Measurements from ENCODE around the gene RHOF. TPM values are rescaled to one million over a fixed set of nuclear protein-coding genes. Genes with fewer than 3 reads are reported as not detected.

The RHOF gene
- total and polyA plus RNA-seq, 2 of the 13 experiments (the other 11 are each of a cell fraction or from before 2014, with no cell fraction given), result 14.6 to 32.2 TPM

DNA sequence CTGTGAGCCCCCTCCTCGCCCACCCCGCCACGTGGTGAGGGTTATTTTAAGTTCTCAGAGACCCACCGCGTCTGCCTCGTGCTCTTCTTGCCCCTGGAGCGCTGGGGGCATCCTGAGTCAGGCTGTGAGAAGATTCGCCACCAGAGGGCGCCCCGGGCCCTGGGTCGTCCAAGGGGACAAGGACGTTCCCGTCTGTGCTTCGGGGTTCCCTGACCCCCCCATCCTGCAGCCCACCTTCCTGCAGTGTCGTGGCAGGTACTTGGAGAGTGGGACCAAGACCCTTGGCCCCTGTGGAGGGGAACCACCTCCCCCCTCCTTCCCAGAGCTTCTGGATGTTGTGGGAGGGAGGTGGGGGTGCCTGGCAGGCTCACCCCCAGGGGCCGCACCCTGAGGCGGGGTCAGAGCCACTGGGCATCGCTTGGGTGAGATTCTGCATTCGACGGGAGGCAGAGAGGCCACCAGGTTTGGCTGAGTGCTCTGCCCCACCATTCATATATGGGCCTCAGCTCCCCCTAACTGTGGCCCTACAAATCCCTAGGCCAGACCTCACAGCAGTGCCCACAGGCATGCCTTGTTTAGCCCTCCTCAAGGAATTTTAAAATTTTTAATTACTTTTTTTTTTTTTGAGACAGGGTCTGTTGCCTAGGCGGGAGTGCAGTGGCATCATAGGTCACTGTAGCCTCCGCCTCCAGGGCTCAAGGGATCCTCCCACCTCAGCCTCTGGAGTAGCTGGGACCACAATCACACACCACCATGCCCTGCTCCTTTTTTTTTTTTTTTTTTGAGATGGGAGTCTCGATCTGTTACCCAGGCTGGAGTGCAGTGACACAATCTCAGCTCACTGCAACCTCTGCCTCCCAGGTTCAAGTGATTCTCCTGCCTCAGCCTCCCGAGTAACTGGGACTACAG lies 17.0 kb downstream of the RHOF start (continued):
- TF ChIP-seq HES4 (CRISPR knock-in tag; IDR thresholded peaks at IDR 0.05; ENCODE audit: borderline replicate concordance) (no peak), ZNF282 (IDR thresholded peaks at IDR 0.05; ENCODE audit: partially characterized antibody) (no peak), MED1 (CRISPR knock-in tag; IDR thresholded peaks at IDR 0.05) (no peak), ZNF746 (CRISPR knock-in tag; IDR thresholded peaks at IDR 0.05) (no peak), RARA (CRISPR knock-in tag; IDR thresholded peaks at IDR 0.05) (no peak), ZNF557 (CRISPR knock-in tag; IDR thresholded peaks at IDR 0.05) (no peak)

DNA sequence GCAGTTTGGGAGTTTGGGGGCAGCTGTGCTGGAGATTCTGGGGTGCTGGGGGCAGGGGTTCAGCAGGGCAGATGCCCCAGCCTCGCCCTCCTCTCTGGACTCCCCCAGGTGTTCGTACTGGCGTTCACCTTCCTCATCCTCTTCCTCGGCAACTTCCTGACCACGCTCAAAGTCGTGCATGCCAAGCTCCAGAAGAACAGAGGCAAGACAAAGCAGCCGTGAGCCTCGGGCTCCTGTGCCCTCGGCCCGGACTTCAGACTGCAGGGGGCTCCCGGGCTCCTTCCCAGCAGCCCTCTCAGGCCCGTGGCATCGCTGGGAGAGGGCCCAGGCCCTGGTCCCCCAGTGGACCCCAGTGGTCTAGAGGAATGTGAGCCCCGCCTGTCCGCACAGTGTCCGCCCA lies 18.0 kb downstream of the RHOF start:
- no peak for FAIRE-seq
- Histone ChIP-seq H3K36me3 (replicated peaks in 1 of 2; ENCODE audit: control insufficient read depth in 1 of 2, insufficient read depth in 2 of 2, low read length in 2 of 2) (peaks cover 0 to 3% of the 10 kb centered on the region in 2 experiments; a peak in 2 of 5 replicates), H3K4me1 (ENCODE audit: insufficient read depth, low read length) (peaks cover 19% of the 10 kb centered on the region), H3K27me3 (ENCODE audit: control insufficient read depth in 1 of 2, insufficient read depth in 2 of 2, low read length in 2 of 2) (no peaks in the 10 kb centered on the region), H4K20me1 (ENCODE audit: insufficient read depth, low read length) (no peaks in the 10 kb centered on the region), H3K4me2 (ENCODE audit: low read depth, low read length) (no peak overlapping the region), H3K9ac (ENCODE audit: insufficient read depth, low read depth, low read length) (no peak overlapping the region), H3K79me2 (ENCODE audit: insufficient read depth, low read length) (no peaks in the 10 kb centered on the region), H3K4me3 (replicated peaks in 1 of 3; ENCODE audit: insufficient read depth in 1 of 3, low read depth in 2 of 3, low read length in 3 of 3) (no peak overlapping the region), H3K27ac (ENCODE audit: extremely low read length, insufficient read depth, low read length) (no peak overlapping the region), H2AFZ (ENCODE audit: low read length) (no peak overlapping the region), H3K9me3 (ENCODE audit: low read length) (no peaks in the 10 kb centered on the region)
- DNase-seq (ENCODE audit: low spot score), result no peak
- CTCF ChIA-PET (ENCODE audit: low intra/inter-chr PET ratio, low total read pairs), result interaction anchor here (1.1 to 6.1 kb wide), 5 partner anchors 18 to 119 kb away, joined by 3 to 66 read pairs (median 9); partner anchors contain the start of gene RHOF
- POLR2A ChIA-PET, result no interaction called here
- no peak for ATAC-seq
- in situ Hi-C loops (cut with HindIII; ENCODE audit: extremely low pct_ligation_motif_present, low pct_unique_long_range_greater_than_20kb), result no loop called here
- 90% methylated on average over 15 of the region's 16 CpGs for WGBS (ENCODE audit: low lambda C conversion rate)
- BruUV-seq (replicated peaks), result no TSS peak
- intact Hi-C loops (cut with micrococcal nuclease; ENCODE audit: unreplicated experiment), result no loop called here
- no peak for TF ChIP-seq NFIB (CRISPR knock-in tag; IDR thresholded peaks at IDR 0.05; ENCODE audit: borderline replicate concordance)
- no peak for TF ChIP-seq POGZ (CRISPR knock-in tag; IDR thresholded peaks at IDR 0.05)

All from HepG2 (cell line).